ENCODE results near the gene SLC10A7.

- no peak for TF ChIP-seq CTCF (IDR thresholded peaks at IDR 0.05)
- no peak for TF ChIP-seq EZH2 (IDR thresholded peaks at IDR 0.05; ENCODE audit: borderline replicate concordance, insufficient read depth, low read depth, low read length, poor library complexity, severe bottlenecking)
Measured at GRCh38 chr4:146398404-146398803, 123.3 kb downstream of the SLC10A7 start.

Measured in B cell (primary cell).